ACC112 (cell line): ENCODE results near the gene KCNAB1.

Experiments
- H2AFZ ChIP-seq: fragments of 200-600 bp; sonication (generic); one replicate; pipeline ENCODE4 v1.6.0; 2017; ENCODE audit warnings: antibody characterized with exemption, low read length; ENCODE audit not compliant: unreplicated experiment
- H3K27ac ChIP-seq: fragments of 200-600 bp; sonication (generic); 2 replicates; pipeline ENCODE4 v1.5.1; 2014; ENCODE audit warnings: low read depth, mild to moderate bottlenecking, antibody characterized with exemption, low read length, moderate library complexity
- H3K27me3 ChIP-seq: fragments of 200-600 bp; sonication (generic); 2 replicates; pipeline ENCODE4 v1.6.1; 2014; ENCODE audit warnings: mild to moderate bottlenecking, antibody characterized with exemption, low read length, moderate library complexity, mixed read lengths; ENCODE audit not compliant: insufficient read depth
- H3K36me3 ChIP-seq: fragments of 200-600 bp; sonication (generic); 2 replicates; pipeline ENCODE4 v1.6.1; 2016; ENCODE audit warnings: mild to moderate bottlenecking, antibody characterized with exemption, low read length, moderate library complexity, mixed read lengths; ENCODE audit not compliant: insufficient read depth
- H3K4me1 ChIP-seq: fragments of 200-600 bp; sonication (generic); one replicate; pipeline ENCODE4 v1.6.1; 2016; ENCODE audit warnings: low read length, mixed read lengths; ENCODE audit not compliant: insufficient read depth, unreplicated experiment, control insufficient read depth
- H3K4me3 ChIP-seq: fragments of 200-600 bp; sonication (generic); 2 replicates; pipeline ENCODE4 v1.5.1; 2014; ENCODE audit warnings: mild to moderate bottlenecking, low read depth, low read length
- H3K79me2 ChIP-seq: fragments of 200-600 bp; sonication (generic); one replicate; pipeline ENCODE4 v1.6.0; 2016; ENCODE audit warnings: low read length; ENCODE audit not compliant: control insufficient read depth, unreplicated experiment, insufficient read depth

Gene KCNAB1

DNA sequence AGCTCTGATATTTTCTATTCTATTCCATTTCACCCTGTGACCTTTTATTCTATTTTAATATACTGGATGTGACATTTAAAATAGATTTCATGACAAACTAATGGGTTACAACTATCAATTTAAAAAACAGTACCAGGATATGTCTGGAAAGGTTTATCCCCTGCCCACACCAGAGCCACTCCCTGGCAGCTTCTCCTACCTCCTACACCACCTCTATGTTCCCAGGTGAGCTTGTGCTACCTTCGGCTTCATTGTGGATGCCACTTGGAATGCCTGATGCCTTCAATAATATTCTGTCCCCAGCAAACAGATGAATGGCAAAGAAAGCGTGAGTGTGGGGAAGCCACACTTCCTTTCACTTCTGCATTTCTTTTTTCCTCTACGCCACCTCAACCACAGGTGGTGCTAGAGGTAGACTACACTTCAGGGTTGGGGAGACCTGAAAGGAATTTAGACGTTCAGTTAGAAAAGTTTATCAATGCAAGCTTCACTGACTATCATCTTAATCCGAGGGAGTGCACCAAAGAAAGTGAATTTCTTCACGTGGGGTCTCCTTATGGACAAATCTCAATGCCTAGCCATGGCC, 221.5 kb downstream of the KCNAB1 start:
- Histone ChIP-seq H3K36me3 (no peaks in the 10 kb centered on the region), H3K27ac (no peak overlapping the region), H3K27me3 (0 out of 2 replicates have a peak, but pooled peaks cover 2% of the 10 kb centered on the region), H3K79me2 (no peaks in the 10 kb centered on the region), H2AFZ (no peak overlapping the region), H3K4me1 (no peaks in the 10 kb centered on the region), H3K4me3 (no peak overlapping the region)

DNA sequence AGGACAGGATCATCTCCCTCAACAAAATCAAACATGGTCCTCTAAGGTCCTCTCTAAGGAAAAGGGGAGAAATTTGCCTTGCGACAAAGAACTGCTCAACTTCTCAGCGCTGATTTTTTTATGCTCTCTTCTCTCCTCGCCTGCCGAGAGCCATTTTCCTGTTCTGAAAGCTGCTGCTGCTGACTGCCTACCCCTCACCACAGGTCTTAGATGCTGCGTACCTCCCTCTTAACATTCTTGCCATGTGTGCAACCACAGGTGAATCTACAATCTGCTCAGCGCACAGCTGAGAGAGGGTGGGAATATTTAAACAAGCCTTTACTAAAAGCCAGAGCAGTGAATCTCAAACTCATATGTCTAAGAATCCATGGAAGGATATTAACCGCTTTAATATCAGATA, 223.8 kb downstream of the KCNAB1 start:
- no peak overlapping the region for H3K4me3 ChIP-seq
- H3K4me1 ChIP-seq = no peaks in the 10 kb centered on the region
- no peaks in the 10 kb centered on the region for H3K79me2 ChIP-seq
- H3K36me3 ChIP-seq = no peaks in the 10 kb centered on the region
- H2AFZ ChIP-seq = no peak overlapping the region
- no peaks in the 10 kb centered on the region for H3K27me3 ChIP-seq
- no peak overlapping the region for H3K27ac ChIP-seq

DNA sequence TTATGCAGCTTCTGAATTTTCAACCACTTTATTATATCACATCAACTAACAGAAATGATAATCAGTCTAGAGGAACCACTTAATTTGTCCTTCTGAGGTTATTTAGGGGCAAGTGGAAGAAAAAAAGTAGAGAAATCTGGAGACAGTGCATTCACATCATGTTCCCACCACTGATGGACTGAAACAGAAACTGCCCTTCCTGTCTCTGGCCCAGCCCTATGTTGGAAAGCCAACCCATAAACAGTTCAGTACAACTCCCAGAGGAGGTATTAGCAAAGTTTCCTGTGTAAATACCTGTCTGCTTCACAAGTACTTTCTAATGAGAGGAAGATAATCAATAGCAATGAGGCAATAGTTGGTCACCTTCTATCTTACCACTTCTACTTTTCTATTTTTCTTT, 228.7 kb downstream of the KCNAB1 start:
- H3K4me1 ChIP-seq = no peaks in the 10 kb centered on the region
- H3K4me3 ChIP-seq = no peak overlapping the region
- no peaks in the 10 kb centered on the region for H3K79me2 ChIP-seq
- H3K27me3 ChIP-seq = no peaks in the 10 kb centered on the region; the same call in 1 of the 2 replicates
- no peak overlapping the region for H3K27ac ChIP-seq
- H2AFZ ChIP-seq = no peak overlapping the region
- no peaks in the 10 kb centered on the region for H3K36me3 ChIP-seq

DNA sequence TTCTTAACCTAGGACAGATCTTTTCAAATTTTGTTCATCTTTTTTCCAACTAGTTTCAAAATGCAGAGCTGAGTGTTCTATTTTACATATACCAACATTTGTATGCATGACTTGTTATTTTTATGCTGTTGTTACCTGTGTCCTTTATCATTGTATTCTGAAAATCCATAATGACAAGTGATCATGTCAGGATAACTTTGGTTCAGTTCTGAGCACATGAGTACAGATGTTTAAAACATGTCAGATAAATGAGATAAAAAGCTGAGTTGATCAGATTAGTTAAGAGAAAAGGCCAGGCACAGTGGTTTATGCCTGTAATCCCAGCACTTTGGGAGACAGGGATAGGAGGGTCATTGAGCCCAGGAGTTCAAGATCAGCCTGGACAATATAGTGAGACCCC, 229.6 kb downstream of the KCNAB1 start:
- Histone ChIP-seq H3K4me3 (no peak overlapping the region), H2AFZ (no peak overlapping the region), H3K4me1 (no peaks in the 10 kb centered on the region), H3K79me2 (no peaks in the 10 kb centered on the region), H3K27me3 (no peaks in the 10 kb centered on the region; the same call in 1 of the 2 replicates), H3K27ac (no peak overlapping the region), H3K36me3 (no peaks in the 10 kb centered on the region)

DNA sequence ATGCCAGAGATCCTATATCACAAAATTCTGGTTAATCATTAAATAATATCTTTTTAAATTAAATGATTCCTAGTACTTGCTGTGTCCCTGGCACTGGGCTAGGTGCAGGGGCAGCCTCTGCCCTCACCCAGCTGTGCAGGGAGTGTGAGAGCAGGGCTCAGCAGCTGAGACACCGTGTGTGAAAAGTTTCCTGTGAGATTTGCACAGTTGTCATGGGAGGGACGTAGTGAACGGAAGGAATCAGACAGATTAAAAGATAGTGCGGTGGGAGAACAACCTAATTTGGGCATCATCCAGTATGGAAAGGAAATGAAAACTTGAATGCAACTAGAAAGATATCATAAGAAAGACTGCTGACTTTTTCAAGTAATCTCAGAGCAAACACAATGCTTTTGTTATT, 230.4 kb downstream of the KCNAB1 start:
- Histone ChIP-seq H3K4me3 (no peak overlapping the region), H3K27ac (no peak overlapping the region), H2AFZ (no peak overlapping the region), H3K79me2 (no peaks in the 10 kb centered on the region), H3K36me3 (no peaks in the 10 kb centered on the region), H3K4me1 (no peaks in the 10 kb centered on the region), H3K27me3 (no peaks in the 10 kb centered on the region; the same call in 1 of the 2 replicates)

DNA sequence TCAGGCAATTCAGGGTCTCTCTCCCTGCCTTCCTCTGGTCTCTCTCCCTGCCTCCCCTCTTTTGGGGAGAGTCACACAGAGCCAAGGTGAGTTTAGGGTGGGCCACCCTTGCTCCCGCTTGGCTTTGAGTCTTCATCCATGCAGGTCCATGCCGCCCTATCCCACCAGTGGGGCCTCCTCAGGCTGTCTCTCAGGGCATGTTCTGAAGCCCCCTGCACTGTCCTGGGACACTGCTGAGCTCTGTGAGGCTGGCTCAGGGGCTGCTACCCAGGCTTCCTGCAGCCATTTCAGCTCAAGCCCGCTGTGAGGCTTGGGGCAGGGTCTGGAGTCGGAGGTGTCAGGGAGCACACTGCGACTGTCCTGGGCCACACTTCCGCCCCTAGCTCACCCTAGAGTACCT, 231.4 kb downstream of the KCNAB1 start:
- H3K79me2 ChIP-seq = no peaks in the 10 kb centered on the region
- H3K4me1 ChIP-seq = no peaks in the 10 kb centered on the region
- no peaks in the 10 kb centered on the region for H3K36me3 ChIP-seq
- H3K27ac ChIP-seq = no peak overlapping the region
- no peak overlapping the region for H2AFZ ChIP-seq
- no peaks in the 10 kb centered on the region; the same call in 1 of the 2 replicates for H3K27me3 ChIP-seq
- no peak overlapping the region for H3K4me3 ChIP-seq

DNA sequence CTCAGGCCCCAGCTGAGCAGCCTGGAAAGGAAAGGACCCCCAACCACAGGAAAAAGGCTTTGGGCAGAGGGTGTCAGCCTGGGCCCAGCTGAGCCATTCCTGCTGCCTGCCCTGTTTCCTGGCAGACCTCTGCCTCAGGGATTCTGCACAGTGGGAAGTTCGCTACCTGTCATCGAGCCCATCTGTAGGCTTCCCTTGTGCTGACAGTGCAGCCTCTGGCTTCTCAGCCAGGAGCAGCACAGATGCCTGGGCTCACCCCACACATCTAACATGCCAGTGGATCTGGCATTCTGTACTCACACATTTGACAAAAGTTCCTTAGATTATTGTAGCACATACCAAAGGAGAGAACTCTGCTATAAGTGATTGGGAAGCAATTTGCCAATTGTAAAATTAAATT, 232.3 kb downstream of the KCNAB1 start:
- H2AFZ ChIP-seq = no peak overlapping the region
- H3K27me3 ChIP-seq = no peaks in the 10 kb centered on the region; the same call in 1 of the 2 replicates
- no peaks in the 10 kb centered on the region for H3K79me2 ChIP-seq
- H3K4me1 ChIP-seq = no peaks in the 10 kb centered on the region
- no peak overlapping the region for H3K4me3 ChIP-seq
- no peak overlapping the region for H3K27ac ChIP-seq
- no peaks in the 10 kb centered on the region for H3K36me3 ChIP-seq

DNA sequence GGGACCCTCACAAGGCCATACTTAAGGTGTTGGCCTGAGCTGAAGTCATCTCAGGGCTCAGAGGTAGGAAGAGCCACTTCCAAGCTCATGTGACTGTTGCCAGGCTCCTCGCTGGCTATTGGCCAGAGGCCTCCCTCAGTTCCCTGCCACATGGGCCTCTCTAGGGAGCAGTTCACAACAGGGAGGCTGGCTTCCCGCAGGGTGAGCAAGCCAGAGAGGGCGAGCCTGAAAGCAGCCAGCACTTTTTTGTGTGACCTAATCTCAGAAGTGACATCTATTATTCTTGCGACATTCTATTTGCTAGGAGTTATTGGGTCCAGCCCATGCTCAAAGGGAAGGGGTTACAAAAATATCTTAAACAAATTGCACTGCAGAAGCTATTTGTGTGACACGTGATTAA, 233.2 kb downstream of the KCNAB1 start:
- Histone ChIP-seq H3K4me1 (no peaks in the 10 kb centered on the region), H3K36me3 (no peaks in the 10 kb centered on the region), H3K27me3 (no peaks in the 10 kb centered on the region; the same call in 1 of the 2 replicates), H3K4me3 (no peak overlapping the region), H3K27ac (no peak overlapping the region), H3K79me2 (no peaks in the 10 kb centered on the region), H2AFZ (no peak overlapping the region)

DNA sequence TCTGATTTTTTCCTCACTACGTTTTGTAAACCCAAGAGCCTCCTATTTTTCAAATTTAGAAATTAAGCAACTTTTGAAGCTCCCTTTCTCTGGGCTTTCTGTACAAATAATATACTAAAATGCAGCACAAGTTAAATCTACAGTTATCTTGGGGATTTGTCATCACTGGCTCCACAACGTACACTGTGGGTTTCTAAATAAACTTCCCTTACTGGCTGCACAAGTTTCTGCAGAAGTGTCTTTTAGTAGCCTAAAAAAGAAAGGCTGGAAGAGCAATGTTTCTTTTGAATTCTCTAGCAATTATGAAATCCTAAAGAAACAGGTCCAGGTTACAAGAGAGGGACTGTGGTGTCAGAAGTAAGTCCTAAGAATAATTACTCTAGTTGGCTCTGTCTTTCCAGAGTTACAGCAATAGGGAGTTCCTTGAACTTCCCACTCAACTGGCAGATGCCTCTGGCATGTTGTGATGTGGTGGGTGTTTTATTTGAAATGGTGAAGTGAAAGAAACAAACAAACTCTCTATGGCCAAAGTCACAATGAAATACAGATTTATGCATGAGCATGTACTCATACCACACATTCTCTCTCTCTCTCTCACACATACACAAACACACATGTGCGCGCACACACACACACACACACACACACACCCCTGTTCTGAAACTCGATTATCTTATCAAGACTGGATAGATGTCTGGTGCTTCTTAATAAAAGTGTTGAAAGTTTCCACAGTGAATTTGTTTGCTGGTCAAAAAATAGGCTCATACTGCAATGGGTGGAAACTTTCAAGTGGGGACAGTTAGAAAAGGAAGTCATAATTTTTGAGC, 236.4 kb downstream of the KCNAB1 start:
- no peaks in the 10 kb centered on the region; the same call in 1 of the 2 replicates for H3K27me3 ChIP-seq
- H3K4me1 ChIP-seq = no peaks in the 10 kb centered on the region
- no peak overlapping the region for H2AFZ ChIP-seq
- no peak overlapping the region for H3K4me3 ChIP-seq
- H3K79me2 ChIP-seq = no peaks in the 10 kb centered on the region
- H3K36me3 ChIP-seq = no peaks in the 10 kb centered on the region
- no peak overlapping the region for H3K27ac ChIP-seq

DNA sequence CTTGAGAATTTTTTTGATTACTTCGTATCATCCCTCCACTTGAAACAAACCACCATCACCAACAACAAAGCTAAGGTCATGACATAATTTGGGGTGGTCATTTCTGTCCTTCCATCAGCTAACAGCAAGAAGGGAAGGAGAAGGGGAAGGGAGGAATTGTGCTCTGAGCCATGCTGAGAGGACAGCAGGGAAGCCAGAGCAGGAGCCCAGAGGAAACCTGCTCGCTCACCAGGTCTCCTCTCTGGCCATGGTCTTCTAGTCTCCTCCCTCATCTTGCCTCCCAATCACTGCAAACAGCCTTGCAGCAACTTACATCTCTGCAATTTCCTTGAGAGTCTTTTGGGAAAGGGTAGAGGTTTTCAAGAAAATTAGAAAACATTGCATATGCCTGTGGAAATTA, 237.9 kb downstream of the KCNAB1 start:
- no peaks in the 10 kb centered on the region for H3K27me3 ChIP-seq
- H2AFZ ChIP-seq = no peak overlapping the region
- H3K27ac ChIP-seq = no peak overlapping the region
- no peak overlapping the region for H3K4me3 ChIP-seq
- H3K79me2 ChIP-seq = no peaks in the 10 kb centered on the region
- no peaks in the 10 kb centered on the region for H3K36me3 ChIP-seq
- H3K4me1 ChIP-seq = no peaks in the 10 kb centered on the region

DNA sequence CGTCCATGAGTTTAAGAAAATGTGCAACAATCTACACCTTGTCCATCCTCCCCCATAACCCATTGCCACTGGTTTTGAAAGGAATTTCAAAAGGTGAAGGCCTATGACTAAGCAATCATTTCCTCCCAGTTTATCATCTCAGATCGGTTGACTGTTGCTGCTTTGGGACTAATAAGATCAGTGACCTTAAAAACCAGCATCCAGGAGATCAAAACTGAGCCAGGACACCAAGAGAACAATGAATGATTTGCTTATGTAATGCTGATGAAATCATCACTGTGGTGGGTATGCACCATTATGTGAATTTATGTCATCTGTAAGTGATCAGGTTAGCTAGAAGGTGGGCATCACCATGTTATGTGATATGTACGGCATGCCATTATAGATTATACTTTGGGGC, 239.0 kb downstream of the KCNAB1 start:
- Histone ChIP-seq H3K36me3 (no peaks in the 10 kb centered on the region), H3K27me3 (no peaks in the 10 kb centered on the region), H2AFZ (no peak overlapping the region), H3K4me1 (no peaks in the 10 kb centered on the region), H3K27ac (no peak overlapping the region), H3K4me3 (no peak overlapping the region), H3K79me2 (no peaks in the 10 kb centered on the region)
